NK-92 (cell line): ENCODE data around the gene TNS3.

Experiments used
- DNase-seq: peaks from one replicate; lab custom pipeline; 2025; ENCODE audit not compliant: unreplicated experiment; lab: John Stamatoyannopoulos, UW

The TNS3 gene

DNA sequence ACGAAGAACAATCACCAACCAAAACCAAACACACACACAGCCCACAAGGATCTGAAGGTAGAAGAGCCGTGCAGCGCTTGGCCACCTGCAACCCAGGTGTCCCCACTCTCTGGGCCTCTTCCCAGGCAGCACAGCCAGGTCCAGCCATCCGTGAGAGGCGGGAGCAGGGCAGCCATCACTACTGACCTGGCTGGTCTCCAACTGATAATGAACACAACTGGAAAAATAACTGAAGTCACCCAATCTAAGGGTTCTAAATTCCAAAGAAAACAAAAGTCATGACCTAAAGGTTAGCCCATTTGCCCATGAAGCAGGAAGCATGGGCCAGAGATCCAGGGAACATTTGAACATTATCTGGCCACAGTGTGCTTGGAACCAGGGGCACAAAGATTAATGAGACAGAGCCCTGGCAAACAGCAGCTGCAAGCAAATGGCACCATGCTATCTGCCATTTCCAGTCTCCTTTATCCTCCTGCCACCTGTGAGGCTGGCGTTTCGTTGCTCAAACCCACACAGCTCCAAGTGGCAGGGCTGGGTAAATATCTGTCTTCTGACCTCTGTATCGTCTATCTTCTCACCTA is 207.9 kb downstream of the TNS3 start:
- DNase-seq = no peak

DNA sequence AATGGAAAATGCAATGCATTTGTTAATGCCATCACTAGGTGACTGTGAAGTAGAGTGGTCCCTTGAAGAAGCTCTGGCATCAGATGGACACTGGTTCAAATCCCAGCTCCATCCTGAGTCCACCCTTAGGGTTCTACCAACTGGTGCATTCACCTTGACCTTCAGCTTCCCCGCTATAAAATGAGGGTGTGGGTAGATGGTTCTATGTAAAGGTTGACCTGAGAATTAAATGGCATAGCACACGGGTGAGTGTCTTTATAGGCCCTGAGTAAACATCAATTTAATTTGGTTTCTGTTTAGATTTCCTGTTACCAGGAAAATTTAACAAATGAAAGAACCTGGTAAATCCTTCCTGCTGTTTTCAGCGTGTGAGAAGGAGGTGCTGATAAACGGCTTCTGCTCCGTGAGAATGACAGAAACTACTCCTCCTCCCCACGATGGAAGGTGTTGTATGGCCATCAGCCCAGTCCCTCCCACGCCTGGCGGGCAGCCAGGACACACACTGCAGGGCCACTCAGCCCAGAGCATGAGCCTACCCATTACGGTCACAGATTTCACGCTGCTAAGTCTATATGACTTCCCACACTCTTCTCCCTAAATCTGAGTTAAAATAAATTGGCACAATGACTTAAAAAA is 210.1 kb downstream of the TNS3 start:
- no peak for DNase-seq

DNA sequence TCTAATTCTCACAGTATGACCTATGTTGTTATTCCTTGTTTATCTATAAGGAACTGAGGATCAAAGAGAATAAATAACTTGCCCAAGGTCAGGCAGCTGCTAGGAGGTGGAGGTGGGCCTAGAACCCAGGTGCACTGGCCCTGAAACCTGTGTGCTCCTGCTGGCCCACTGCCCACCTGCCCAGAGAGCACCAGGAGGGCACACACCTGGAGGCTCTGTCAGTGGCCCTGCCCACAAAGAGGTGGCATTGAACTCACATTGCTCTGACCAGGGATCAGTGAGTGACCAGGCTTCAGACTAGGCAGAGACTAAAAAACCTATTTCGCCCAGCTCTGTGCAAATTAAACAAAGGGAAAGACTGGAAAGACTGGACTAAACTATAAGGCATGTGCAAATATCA is 210.6 kb downstream of the TNS3 start:
- no peak for DNase-seq

DNA sequence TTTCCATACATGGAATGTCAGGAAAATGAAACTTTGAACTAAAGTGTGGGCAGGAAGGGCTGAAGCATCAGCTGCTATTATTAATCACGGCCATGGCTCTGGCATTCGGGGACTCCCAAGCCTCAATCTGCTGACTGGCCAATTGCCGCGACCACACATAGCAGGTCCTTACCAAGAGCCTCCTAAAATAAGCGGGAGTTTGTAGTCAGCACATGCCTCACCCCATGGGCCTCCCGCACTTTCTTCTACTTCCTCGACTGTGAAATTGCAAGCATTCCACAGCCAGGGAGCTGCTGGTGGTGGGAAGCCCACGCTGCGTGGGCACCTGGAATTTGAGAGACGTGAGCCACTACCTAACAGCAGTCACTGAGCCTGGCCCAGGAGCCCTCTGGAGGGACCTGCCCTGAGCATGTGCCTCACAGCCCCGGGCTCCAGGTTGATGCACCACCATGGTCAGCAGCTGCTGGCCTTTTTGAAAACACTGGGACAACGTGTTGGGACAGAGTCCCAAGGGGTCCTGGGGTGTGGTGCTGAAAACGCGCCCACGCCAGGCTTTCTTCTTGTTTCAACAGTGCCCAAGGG is 211.4 kb downstream of the TNS3 start:
- no peak for DNase-seq

DNA sequence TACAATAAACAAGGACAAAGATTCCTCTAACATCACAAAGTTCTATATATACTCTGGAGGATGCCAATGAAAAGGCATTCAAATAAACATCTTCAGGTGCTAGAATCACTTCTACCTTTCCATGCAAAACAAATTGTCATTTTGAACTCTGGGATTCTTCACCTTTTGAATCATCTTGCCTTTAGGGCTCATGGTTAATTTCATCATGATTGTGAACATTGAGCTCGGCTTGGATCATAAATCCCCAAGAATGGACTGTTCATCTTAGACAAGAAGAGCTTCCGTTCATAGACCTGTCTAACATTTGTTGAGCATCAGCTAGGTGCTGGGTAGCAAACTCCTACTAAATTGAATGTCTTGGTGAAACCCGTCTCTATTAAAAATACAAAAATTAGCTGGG is 212.2 kb downstream of the TNS3 start:
- DNase-seq = no peak

DNA sequence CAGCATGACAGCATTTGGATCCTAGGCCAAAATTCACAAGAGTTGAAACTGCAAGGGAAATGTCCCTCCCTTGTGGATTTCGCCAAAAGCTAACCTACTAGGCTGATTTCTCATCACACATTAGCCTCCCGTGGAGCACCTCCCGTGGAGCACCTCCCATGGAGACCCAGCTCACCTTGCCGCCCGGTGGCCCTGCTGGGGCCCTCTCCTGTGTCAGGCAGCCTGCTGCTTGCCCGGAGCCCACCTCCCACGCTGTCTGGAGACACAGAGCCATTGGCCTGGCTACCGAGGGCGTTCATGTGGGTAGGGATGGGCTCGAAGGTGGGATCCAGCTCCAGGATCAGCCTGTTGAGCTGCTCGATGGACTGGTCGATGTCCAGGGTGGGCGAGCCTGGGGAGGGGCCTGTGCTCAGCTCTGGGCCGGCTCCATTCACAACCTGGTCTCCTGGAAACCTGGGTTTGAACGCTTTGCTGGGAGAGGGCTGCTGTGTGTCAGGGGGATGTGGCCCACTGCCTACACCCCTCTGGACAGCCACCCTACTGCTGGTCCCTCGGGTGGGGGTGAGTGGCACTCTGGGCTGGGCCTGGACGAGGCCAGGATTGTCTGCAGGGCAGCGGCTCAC is 213.6 kb downstream of the TNS3 start:
- DNase-seq = no peak

DNA sequence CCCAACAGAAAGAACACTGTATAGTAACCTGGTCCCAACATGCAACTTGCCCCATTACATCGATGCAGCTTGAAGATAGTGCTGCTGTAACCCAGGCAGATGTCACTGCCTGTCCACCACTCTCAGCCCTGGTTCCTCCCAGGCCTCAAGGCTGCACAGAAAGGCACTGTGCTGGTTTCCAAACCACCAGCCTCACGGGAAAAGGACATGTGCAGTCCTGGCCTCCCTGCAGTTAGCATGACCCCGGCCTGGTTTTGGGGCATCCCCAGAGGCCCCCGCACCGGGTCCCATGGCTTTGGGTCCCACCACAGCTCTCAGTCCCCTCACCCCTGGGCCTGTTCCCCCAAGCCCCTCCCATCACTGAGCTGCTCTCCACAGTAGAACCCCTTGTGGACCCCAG is 214.5 kb downstream of the TNS3 start:
- DNase-seq = no peak

DNA sequence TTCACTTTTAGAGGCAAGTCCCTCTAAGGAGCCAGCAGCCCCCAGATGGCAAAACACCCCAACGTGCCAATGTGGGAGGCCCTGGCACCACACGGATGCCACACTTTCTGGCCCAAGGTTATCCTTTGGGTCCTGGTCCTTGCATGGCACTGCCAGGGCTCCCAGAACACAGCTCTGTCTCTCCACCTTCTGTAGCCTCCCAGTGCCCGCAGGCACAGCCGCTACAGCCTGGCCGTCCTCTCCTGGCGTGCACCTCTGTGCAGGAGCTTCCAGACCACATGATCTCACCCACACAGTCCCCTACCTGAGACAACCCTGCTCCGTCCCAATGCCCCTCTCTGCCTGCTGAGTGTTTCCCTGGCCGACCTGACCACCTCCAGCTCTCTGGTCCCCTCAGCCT is 215.0 kb downstream of the TNS3 start:
- no peak for DNase-seq

DNA sequence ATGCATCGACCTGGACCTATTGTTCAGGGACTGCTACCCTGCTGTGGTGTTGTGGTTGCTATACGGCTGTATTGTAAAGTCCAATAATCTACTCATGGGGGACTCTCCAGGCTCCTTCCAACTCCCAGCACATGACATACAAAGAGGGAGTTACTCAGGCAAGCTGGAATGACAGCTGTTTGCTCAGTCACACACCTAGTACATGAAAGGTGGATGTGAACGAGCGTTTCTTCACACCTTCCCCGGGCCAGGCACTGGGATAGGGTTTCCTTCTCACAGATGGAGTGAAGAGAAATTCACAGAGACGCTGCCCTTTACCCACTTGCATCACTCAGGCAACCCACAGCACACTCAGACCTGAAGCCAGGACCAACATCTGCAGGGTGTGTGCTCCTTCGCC is 215.7 kb downstream of the TNS3 start:
- DNase-seq = no peak

DNA sequence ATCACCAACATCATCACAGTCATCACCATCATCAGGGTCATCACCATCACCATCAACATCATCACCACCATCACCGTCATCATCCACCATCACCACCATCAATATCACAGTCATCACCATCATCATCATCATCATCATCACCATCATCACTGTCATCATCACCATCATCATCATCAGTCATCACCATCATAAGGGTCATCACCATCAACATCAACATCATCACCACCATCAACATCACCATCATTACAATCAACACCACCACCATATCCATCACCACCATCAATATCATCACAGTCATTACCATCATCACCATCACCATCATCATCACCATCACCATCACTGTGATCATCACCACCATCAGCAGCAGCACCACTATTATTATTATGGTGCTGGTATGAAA is 218.9 kb downstream of the TNS3 start:
- DNase-seq = no peak

DNA sequence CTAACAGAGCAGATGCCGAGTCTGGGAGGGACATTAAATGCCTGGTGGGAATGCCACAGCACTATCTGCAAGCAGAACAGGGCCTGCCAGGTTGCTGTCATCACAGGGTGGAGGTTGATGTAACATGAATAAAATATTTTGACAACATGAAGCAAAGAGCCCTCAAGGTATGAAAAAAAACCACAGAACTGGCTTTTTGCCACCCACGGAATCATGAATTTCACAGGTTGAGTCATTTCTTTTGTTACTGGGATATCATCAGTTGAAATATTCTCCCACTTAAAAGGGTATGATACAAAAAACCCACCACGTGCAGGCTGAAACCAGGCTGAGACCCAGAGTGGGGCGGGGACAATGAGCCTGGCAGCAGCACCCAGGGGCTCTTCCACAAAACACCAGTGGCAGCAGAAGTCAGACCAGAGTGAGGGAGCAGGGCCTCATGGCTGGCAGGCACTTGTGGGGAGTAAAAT is 220.1 kb downstream of the TNS3 start:
- no peak for DNase-seq

DNA sequence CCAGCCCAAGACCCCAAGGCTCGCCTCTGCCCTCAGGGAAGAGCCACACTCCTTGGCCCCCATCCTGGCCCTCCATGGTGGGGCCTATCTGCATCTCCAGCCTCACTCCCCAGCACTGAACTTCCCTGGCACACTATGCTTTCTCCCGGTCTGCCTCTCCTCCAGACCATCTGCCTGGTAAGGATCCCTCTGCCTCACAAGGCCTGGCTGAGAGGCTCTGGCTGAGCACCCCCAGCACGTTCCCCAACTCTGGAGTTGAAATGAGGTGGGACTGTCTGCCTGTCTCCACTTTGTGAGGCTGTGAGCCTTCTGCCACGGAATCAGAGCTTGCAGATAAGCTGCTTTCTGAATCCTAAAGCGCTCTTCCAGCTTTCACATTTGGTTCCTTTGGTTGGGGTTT is 220.7 kb downstream of the TNS3 start:
- no peak for DNase-seq

DNA sequence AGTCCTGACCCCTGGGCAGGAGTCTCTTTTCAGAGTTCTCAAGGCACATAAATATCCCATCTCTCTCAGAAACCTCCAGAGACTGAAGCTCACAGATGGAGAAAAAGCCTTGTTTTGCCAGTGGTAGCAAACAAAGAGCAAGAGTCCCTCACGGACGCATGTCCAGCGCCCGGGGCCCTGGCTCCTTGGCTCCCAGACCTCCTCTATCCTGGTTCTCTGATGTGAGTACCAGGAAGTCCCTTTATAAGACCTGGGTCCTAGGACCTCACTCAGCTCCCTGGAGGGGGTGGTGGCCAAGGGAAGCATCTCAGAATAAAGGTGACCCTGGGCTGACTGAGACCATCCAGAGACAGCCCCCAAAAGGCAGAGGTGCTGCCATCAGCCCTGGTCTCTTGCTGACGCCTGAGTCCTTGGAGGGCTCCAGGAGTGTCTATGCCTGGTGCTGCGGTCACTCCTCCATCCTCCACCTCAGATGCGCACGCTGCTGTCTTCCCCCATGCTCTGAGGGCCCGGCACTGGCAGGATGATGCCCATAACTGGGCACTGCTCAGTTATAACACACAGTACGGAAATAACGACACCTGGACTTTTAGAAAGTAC is 221.5 kb downstream of the TNS3 start:
- no peak for DNase-seq

DNA sequence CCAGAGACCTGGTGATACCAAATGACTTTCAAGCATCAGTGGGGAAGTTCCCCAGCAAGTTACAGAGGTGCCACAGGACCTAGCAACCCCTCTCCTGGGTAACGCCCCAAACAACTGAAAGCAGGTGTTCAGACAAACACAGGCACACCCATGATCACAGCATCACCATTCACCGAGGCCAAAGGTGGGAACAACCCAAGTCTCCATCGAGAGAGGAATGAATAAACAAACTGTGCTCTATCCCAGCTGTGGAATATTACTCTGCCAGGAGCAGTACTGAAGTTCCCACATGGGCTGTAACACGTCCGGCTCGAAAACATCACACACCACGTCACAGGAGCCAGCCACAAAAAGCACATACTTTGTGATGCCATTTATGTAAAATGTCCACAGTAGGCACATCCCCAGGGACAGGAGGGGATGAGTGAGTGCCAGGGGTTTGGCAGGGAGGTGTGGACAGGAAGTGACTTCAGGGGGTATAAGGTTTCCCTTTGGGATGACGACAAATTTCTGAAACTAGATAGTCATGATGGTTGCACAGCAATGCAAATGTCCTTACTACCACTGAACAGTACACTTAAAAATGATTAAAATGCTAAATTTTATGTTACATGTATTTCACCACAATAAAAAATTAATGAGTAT is 222.8 kb downstream of the TNS3 start:
- no peak for DNase-seq

DNA sequence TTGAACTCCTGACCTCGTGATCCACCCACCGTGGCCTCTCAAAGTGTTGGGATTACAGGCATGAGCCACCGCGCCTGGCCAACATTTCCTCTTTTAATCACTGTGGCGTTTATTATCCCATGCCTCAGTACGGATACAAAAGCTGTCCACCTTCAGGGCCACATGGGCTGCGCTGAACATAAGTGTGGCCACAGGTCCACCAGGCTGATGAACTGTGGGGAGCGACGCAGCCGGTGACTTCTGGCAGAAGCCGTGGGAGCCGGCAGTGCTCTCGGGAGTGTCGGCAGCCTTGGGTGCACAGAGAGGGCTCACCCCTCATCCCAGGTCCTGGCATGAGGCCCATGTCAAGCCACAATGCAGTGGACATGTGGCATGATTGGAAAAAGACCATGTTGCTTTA is 223.6 kb downstream of the TNS3 start:
- no peak for DNase-seq

DNA sequence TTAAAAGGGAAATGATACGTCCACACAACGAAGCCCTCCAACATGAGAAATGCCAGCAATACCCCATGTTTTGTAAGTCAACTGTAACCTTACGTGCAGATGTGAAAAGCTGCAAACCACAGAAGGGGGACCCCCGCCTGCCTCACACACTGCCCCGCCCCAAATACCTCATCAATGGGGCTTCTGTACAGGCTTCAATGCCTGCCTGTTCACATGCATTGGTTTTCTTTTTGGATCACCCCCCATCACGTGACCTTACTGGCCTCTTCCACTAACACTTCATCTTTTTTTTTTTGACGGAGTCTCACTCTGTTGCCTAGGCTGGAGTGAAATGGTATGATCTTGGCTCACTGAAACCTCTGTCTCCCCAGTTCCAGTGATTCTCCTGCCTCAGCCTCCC is 224.0 kb downstream of the TNS3 start:
- DNase-seq = no peak

DNA sequence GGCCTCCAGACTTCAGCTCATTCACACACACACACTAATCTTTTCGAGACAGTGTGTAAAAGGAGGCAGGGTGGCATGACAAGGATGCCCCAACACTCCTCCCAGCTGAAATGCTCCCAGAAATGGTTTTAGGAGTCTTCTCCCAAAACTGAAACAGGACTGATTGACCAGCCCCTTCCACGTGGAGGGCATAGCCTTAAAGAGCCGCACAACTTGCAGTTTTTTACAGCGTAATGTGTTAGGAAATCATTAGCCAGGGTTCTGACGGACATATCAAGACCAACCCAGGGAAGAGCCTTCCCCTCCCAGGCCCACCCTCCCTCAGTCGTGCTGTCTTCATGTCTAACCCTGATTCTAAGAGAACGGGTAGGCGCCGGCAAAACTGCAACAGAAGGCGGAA is 224.6 kb downstream of the TNS3 start:
- DNase-seq = no peak

DNA sequence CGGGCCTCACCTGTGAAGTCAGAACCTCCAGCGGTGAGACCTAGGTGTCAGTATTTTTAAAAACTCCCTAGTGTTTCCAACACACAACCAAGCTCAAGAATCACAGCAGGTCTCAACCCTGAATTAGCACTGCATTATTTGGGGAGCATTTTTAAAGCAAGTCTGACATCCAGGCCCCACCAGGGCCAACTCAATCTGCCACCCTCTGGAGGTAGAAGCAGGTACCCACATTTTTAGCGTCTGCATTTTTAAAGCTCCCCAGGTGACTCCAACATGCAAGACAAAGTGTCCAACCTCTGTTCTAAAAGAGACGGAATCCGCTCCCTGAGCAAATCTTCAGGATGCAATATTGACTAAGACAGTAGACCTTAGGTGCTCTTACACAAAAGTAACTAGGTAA is 225.7 kb downstream of the TNS3 start:
- DNase-seq = no peak

DNA sequence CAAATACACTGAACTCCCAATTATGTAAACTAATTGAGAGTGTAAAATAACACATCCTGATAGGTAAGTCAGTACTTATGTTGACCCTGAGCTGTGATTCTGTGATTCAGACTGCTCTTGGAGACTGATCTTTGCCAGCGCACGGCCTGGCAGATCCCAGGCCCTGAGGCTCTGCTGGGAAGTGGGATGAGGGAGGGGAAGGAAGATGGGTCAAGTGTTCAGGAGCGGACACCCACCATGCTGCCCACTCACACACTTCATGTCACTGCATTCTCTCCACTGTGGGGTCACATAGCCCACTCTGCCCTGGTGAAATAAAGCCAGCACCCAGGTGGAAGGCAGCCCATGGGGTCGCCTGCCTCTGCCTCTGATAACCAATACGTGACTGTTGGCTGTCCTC is 226.2 kb downstream of the TNS3 start:
- DNase-seq = no peak

DNA sequence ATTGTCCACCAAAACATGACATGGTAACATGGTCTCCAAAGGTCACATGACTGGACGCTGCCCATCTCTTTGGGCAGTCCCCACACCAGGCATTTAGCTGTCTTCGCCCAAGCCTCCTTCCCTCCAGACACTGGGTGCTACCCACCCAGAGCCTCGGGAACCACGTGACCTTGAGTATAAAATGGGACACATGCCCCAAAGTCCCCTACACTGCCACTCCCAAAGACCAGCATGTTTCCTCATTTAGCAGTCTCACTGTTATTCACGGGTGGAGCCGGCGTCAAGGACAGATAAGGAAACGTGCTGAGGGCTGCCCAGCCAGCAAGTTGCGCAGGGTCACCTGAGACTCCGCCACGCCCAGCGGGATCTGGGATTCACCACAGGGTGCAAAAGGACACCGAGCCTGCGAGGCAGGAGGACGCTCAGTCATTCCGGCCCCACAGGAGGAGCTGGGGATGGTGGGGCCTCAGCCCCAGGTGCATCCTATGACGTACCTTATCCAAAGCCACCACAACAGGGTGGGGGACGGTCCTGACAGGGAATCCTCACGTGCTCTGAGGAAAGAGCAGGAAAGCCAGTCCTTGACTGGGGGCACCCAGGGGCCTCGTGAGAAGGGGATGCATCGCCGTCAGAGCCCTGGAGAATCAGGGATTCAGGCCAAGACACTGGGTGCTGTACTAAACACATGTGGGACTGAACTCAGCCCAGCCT is 226.9 kb downstream of the TNS3 start:
- no peak for DNase-seq

DNA sequence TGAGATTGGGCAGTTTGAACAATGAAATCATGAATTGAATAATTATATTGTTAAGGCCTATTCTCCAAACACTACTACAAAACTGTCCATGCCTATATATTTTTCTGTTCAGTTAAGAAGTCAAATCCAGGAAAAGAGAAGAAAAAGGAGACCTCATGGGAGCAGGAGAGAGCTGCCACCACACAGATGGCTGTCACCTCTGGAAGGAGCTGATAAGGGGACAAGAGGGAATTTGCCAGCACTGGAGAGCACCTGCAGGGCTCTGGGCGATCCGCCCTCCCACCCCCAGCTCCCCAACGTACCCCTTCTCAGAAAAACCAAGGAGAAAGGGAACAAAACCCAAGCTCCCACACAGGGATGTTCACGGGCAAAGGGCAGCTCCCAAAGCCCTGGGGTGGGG is 227.8 kb downstream of the TNS3 start:
- no peak for DNase-seq
